HUDEP-2 (cell line): ENCODE results near the gene NLRC5.
"Not testable (repeated sequence)": the region's sequence is repeated elsewhere in the genome, so short reads cannot be mapped to it uniquely, and the experiment has no call there.

Source experiments
- DNase-seq, 76 experiments: peaks; one replicate each; lab custom pipeline; 2025; ENCODE audit not compliant: unreplicated experiment in 76 of 76; lab: John Stamatoyannopoulos, UW

Gene NLRC5

GRCh38 chr16:56998352-56998751, 9.0 kb downstream of the NLRC5 start:
- no peak for DNase-seq

- no peak for DNase-seq
Measured at GRCh38 chr16:56998861-56999260, 9.5 kb downstream of the NLRC5 start.

- DNase-seq = no peak
Measured at GRCh38 chr16:56999409-57000270, 10.3 kb downstream of the NLRC5 start.

- DNase-seq = no peak
Measured at GRCh38 chr16:57000271-57001025, 11.1 kb downstream of the NLRC5 start.

GRCh38 chr16:57001026-57001679, 11.8 kb downstream of the NLRC5 start:
- no peak for DNase-seq

- no peak for DNase-seq
Measured at GRCh38 chr16:57003439-57004386, 14.4 kb downstream of the NLRC5 start.

GRCh38 chr16:57004387-57005250, 15.3 kb downstream of the NLRC5 start:
- no peak for DNase-seq

GRCh38 chr16:57005597-57005996, 16.2 kb downstream of the NLRC5 start:
- DNase-seq = not testable (repeated sequence)

GRCh38 chr16:57007050-57007449, 17.7 kb downstream of the NLRC5 start:
- no peak for DNase-seq

GRCh38 chr16:57007530-57007929, 18.2 kb downstream of the NLRC5 start:
- no peak for DNase-seq

GRCh38 chr16:57008440-57008839, 19.1 kb downstream of the NLRC5 start:
- no peak for DNase-seq

- DNase-seq = no peak
Measured at GRCh38 chr16:57009643-57010170, 20.4 kb downstream of the NLRC5 start.

GRCh38 chr16:57012353-57012752, 23.0 kb downstream of the NLRC5 start:
- no peak for DNase-seq

- no peak for DNase-seq
Measured at GRCh38 chr16:57013229-57013628, 23.9 kb downstream of the NLRC5 start.

GRCh38 chr16:57013902-57014301, 24.5 kb downstream of the NLRC5 start:
- no peak for DNase-seq

- DNase-seq = no peak
Measured at GRCh38 chr16:57016301-57016700, 26.9 kb downstream of the NLRC5 start.

GRCh38 chr16:57016831-57017230, 27.5 kb downstream of the NLRC5 start:
- DNase-seq = no peak

- DNase-seq = no peak
Measured at GRCh38 chr16:57017251-57017650, 27.9 kb downstream of the NLRC5 start.

- no peak for DNase-seq
Measured at GRCh38 chr16:57019746-57020145, 30.4 kb downstream of the NLRC5 start.
